HG03095 (cell line): ENCODE data around the gene LUC7L2.
"Not testable (repeated sequence)": the region's sequence is repeated elsewhere in the genome, so short reads cannot be mapped to it uniquely, and the experiment has no call there.

Experiments
- ATAC-seq: cut with Tn5 transposase; IDR thresholded peaks from one replicate; pipeline ENCODE4 v1.9.1; 2021; ENCODE audit warnings: moderate library complexity; ENCODE audit not compliant: unreplicated experiment

LUC7L2 gene, protein sequence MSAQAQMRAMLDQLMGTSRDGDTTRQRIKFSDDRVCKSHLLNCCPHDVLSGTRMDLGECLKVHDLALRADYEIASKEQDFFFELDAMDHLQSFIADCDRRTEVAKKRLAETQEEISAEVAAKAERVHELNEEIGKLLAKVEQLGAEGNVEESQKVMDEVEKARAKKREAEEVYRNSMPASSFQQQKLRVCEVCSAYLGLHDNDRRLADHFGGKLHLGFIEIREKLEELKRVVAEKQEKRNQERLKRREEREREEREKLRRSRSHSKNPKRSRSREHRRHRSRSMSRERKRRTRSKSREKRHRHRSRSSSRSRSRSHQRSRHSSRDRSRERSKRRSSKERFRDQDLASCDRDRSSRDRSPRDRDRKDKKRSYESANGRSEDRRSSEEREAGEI

DNA sequence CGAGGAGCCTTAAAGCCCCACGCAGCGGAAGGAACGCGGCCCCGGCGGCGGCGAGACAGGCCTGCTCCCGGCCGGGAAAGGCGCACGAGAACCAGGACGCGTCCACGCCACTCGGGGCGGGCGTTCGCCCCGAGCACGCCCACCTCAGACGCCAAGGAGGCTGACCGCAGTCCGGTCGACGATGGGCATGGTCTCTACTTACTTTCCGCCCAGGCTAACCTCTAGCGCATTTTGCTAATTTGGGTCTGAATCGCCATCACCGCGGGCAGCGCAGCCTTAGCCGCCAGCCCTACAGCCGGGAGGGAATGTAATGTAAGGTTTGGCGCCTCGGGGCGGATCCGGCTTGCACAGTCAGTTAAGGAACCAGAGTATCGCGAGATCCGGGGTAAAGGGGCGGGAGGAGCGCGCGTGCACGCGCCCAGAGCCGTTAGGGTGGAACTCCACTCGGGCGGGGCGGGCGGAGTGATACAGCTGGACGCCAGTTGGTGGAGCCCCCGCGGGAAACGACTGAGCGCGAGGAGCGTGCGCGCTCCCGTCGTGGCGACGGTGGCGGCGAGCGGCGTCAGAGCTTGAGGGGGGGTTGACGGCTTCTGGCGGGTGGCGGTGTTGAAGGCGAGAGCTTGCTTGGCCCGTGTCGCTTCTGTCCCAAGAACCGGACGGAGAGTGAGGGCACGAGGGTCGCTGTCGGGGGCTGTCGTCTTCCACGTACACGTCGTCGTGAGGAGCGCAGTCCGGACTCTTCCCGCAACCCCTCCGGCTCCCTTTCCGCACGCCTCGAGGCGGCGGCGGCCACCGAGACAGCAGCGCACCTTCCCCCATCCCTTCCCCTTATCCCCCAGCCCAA is at the start of gene LUC7L2:
Gene LUC7L2, plus strand, starts transcription at position 529 of the 844 bp plus-strand sequence. CDS start 368 bp downstream, outside the sequence.
- peak; percentile 74 for ATAC-seq

DNA sequence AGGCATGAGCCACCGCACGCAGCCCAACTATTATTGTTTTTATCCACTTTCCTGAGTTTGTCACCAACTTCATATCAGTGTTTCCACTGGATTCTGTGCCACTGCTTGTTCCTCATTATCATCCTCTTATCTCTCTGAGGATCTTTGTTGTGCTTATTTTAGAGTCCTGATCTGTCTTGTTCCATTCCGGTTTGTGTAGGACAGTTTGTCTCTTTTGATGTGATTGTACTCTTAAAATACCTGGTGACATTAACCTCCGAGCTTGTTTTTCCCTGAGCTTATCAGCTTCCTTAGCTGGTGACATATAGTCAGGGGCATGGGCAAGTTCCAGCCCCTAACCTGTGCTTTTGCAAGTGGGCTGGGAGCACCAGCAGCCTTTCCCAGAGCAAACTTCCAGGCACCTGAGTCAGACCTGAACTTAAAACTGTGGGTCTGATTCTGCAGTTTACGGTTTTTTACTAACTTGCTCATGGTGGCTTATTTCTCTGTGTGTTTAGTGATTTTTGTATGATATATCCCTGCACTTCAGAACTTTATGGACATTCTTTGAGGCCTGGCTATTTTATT is 41.7 kb upstream of the LUC7L2 start:
- ATAC-seq, result no peak

DNA sequence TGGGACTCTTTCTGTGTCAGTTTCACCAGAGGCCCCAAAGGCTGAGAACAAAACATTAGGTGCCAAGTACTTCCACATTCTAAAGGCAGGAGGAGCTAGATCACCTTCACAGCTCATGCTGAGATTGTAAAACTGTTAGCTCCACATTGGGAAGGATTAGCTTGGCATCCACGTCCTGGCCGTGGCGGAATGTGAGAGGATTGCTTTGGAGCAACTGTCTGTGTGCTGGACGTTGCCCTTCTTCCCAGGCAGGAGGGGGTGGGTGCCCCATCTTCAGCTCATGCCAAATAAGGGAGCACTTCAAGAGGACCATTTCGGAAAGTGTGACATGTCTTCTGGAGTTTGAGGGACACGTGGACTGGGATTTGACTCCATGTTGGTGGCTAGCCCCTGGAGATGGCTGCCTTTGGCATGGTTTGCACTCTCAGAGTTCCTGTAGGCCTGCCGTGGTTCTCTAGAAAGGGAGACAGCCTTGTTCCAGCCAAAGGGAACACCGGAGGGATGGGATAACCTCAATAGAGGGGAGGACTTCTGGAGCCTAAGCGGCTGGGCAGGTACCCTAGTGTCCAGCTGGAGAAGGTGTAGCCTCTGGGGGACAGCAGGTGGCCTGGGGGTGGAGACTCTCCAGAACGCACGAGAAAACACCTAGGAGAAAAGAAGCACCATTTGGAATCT is 38.5 kb upstream of the LUC7L2 start:
- no peak for ATAC-seq

DNA sequence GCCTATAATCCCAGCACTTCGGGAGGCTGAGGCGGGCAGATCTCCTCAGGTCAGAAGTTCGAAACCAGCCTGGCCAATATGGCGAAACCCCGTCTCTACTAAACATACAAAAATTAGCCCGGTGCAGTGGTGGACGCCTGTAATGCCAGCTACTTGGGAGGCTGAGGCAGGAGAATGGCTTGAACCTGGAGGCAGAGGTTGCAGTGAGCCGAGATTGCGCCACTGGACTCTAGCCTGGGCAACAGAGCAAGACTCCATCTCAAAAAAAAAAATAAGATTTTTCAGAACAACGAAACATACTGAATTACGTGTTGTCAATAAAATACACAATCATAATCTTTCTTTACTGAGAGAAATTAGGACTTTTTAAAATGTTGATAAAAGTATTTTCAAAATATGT is 35.0 kb upstream of the LUC7L2 start:
- ATAC-seq, result not testable (repeated sequence)

DNA sequence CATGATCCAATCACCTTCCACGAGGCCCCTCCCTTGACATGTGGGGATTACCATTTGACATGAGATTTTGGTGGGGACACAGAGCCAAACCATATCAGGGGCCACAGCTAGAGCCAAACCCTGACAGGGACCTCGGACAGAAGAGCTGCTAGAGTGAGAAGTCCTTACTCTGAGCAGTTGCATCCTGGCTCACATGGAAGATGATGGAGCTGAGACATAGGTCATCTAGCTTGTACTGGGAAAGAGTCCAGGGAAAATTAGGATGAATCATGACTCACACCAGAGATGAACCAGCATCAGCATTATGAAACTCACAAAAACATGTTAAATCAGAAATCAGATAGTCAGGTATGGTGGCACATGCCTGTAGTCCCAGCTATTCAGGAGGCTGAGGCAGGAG is 31.3 kb upstream of the LUC7L2 start:
- no peak for ATAC-seq

DNA sequence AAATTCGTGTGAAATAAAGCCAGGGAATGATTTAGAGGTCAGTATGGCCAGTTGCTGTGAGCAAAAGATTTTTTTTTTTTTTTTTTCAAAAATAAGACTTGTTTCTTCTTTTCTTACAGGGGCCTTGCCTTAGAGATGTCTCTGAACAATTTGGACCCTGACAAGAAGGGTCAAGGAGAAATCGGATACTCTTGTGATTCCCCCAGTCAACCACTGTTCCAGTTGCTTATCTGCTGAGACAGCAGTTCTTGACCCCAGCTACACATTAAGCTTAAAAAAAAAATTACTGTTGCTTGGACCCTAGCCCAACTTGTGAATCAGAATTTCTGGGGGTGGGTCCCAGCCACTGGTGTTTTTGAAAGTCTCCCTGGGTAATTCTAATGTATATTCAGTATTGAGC is 30.6 kb upstream of the LUC7L2 start:
- ATAC-seq, result no peak

DNA sequence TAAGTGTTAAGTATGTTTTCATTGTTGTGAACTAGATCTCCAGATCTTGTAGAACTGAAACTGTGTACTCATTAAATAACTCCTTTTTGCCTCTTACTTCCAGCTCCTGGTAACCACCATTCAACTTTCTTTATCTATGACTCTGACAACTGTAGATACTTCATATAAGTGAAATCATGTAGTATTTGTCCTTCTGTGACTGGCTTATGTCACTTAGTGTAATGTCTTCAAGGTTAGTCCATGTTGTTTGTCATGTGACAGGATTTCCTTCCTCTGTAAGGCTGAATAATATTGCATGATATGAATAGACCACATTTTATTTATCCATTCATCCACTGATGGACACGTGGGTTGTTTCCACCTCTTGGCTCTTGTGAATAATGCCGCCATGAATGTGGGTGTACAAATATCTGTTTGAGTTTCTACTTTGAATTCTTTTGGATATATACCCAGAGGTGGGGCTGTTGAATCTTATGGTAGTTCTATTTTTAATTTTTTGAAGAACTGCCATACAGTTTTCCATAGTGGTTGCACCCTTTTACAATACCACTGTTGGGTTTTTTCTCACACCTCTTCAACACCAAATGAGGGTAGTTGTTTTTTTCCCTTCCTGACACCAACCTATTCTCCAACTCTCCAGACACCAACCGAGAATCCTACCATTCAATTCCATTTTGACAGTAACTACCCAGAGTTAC is 29.2 kb upstream of the LUC7L2 start:
- ATAC-seq, result no peak

DNA sequence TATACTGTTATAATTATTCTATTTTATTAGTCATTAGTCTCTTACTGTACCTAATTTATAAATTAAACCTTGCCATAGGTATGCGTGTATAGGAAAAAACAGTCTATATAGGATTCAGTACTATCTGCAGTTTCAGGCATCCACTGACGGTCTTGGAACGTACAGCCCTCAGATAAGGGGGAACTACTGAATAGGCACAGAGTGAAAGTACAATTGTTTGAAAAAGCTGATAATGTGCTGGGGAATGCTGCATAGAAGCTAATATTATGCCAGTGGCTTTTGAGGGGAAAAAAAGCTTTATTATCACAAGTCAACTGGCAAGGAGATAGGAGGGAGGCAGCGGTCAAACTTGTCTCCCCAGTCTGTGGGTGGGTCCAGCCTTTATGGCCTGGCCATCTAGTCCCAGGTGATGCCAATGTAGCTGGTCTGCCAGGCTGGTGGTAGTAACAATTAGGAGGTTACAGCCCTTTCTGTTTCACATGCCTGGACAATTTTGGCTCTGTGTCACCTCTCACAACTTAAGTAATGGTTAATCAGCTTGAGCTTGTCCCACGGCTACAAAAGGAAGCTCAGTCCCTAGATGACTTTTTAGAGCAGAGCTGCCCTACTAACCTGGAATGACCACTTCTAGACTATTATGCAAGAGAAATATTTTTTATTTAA is 26.9 kb upstream of the LUC7L2 start:
- ATAC-seq, result no peak

DNA sequence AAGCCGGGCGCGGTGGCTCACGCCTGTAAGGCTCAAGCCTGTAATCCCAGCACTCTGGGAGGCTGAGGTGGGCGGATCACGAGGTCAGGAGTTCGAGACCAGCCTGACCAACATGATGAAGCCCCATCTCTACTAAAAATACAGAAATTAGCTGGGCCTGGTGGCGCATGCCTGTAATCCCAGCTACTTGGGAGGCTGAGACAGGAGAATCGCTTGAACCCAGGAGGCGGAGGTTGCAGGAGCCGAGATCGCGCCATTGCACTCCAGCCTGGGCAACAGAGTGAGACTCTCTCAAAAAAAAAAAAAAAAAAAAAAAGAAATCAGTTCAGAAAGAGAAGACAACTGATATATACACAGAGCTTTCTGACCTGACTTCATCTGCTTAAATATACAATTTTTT is 26.3 kb upstream of the LUC7L2 start:
- ATAC-seq, result not testable (repeated sequence)

DNA sequence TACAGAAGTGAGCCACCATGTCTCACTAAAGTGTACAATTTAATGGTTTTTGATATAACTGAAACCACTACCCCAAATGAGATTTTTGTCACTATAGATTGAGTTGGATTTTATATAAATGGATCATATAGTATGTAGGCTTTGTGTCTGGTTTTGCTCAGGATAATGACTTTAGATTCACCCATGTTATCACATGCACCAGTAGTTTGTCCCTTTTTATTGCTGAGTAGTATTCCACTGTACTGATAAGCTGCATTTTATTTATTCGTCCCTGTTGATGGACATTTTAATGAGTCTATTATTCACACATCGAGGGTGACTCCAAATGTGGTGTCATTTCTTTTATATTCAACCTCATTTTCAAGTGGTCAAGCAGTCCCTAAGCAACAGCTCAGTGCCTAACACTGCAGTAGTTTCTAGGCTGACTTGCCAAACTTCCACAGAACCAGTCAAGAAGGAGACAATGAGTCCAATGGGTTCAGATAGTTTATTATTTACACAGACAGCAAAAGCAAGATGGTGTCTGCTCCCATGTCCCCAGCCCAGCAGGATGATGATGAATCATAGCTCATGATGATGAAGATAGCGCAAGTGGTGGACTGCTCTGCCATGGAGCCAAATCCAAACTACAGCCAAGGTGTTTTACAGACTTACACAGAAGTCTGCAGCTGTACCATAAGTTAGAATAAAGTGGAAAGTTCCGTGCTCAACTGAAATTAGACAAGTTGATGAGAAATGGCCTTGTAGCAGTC is 25.1 kb upstream of the LUC7L2 start:
- ATAC-seq, result no peak

DNA sequence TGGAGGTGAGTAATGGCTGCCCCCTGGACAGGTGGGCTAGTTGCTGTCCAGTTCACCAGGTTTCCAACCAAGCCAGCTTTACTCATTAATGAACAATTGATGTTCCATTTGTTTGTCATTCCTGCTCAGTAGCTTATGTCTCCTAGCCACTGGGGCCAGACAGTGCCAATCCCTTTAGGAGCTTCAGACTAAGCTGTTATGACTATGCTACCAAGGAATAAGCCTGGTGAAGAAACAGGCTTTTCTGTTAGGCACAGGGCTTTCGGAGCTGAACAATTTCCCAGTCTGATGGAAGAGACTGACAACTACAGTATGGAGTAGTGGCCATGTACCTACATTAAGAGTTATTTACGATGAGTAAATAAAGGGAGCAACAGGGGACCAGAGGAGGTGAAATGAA is 20.7 kb upstream of the LUC7L2 start:
- no peak for ATAC-seq

DNA sequence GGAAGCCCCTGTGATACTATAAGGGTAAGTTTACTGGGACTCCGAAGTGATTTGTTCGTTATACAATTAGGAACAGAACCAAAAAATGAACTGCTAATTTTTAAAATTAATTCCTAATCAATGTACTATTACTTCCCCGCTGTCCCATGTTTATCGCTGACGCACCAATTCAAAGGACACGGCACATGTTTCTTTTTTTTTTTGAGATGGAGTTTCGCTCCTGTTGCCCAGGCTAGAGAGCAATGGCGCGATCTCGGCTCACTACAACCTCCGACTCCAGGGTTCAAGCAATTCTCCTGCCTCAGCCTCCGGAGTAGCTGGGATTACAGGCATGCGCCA is 20.0 kb upstream of the LUC7L2 start:
- ATAC-seq, result no peak

DNA sequence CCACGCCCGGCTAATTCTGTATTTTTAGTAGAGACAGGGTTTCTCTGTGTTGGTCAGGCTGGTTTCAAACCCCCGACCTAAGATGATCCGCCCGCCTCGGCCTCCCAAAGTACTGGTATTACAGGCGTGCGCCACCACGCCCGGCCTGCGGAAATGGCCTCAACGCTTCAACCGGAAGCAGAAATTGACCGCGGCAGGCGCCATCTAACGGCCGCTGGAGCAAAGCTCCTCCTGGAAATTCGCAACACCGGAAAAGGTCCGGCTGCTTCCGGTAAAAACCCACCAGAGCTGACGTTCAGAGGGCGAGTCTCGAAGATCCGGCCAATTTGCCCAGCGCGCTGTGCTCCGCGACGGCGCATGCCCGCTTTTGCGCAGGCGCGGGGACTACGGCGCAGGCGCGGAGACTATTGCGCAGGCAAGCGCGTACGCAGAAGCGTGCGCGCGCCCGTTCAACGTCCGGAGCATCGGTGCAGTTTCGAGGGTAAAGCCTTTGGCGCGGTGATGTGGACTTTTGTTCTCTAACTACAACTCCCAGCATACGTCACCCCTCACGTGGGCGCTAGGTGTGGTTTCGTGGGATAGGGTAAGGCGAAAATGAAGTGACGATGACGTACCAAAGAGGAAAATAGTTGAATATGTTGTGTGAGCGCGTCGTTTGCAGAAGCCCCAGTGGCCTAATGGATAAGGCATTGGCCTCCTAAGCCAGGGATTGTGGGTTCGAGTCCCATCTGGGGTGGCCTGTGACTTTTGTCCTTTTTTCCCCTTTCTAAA is 19.5 kb upstream of the LUC7L2 start:
- peak; percentile 83 for ATAC-seq

DNA sequence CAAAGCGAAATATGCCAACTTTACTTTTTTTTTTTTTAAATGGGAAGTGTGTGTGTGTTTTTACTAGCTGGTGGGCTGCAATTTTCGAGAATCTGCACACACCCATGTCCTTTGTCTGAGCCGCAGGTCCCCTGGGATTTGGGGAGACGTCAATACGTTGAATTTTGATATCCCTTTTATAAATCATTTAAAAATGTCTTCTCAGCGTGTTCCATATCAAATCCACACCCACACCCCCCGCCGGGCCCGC is 19.0 kb upstream of the LUC7L2 start:
- no peak for ATAC-seq

DNA sequence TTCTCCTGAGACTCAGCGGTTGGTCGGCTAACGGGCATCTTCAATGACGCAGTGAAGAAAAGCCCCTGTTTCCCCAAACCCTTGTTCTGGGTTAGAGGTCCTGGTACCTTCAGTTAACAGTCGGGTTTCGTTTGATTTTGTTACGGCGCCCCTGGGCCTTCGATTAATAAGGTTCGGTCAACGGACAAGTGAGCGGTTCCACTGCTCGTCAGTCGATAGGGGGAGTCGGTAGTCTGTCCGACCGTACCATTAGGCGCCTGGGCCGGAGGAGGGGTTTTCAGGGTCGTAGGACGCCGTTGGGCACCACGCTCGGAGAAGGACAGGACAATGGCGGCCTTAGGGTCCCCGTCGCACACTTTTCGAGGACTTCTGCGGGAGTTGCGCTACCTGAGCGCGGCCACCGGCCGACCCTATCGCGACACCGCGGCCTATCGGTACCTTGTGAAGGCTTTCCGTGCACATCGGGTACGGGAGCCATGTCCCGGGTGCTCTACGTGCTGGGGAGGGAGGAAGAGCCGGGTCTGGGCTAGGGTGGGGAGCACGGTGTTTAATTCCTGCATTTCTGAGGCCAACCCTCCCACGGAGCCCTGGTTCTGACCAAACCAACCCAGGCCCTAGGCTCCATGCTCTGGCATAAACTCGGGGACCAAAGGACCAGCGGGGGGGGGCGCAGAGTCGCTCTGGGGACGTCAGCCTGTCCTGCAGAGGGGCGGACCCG is 18.5 kb upstream of the LUC7L2 start, which contains the start of gene FMC1:
Gene FMC1, plus strand, starts transcription at position 280 of the 718 bp plus-strand sequence. Its CDS starts 48 bp downstream, at position 328.
- peak; percentile 52 for ATAC-seq

DNA sequence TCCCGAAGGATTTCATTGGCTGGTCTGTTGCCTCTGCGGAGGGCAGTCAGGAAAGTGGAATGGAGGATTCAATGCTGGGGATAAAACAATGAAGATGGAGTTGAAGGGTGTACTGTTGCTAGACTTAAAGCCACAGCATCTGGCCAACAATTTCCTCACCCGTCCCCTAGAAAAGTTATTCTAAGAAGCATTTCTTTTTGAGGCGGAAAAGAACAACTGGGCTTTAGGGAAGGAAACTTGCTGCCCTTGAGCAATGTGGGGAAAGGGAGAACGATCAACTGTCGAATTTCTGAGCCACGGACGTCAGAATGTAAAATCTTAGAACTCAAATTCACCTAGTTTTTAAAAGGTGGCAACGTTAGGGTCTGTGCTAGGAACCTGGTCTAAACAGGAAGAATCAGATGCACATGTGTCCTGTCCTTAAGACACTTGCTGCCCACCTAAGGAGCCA is 17.9 kb upstream of the LUC7L2 start:
- ATAC-seq, result no peak

DNA sequence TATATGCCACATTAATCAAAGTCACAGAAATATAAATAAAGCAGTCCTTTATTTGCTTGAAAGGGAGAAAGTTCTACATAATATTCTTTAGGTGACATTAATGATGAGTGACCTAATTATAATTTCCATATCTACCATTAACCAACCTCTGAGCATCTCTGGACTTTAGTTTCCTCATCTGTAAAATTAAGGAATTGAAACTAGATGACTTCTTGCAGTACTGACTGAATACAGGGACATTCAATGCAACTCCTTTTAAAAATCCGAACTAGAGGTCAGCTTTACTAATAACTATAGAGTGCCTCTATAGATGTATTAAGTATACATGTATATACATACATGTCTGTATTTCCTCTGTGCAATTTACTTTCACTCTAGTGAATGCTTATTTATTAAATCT is 14.7 kb upstream of the LUC7L2 start:
- no peak for ATAC-seq

DNA sequence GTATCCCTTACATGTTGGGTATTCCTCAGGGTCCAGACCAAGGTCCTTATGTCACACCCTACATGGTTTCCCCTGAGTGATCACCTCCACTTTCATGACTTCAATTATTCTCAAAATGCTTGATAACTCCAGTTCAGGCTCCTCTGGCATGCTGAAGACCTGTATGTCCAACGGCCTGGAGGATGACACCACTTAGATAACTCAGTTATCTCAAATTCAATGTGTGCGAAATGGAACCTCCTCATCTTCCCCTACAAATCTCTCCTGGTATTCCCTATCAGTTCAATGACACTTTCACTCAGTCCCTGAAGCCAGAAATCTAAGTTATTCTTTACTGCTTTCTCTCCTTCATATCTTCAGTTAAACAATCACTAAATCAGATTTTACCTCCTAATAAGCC is 8.7 kb upstream of the LUC7L2 start:
- ATAC-seq, result no peak
